Stimulated activated CD4-positive, alpha-beta T cell treated with anti-CD3 and anti-CD28 coated beads, TNF-alpha, amount 100 ng/mL, for 24 hours (primary cell): ENCODE results near the gene CACNB4.
"Not testable (repeated sequence)": the region's sequence is repeated elsewhere in the genome, so short reads cannot be mapped to it uniquely, and the experiment has no call there.

ENCODE experiments used
- DNase-seq, 3 experiments: peaks; one replicate each; pipeline ENCODE4 v3.0.0-alpha.2; 2020; ENCODE audit warnings: low read depth in 3 of 3

CACNB4 gene

GRCh38 chr2:152050915-152051314 lies 47.9 kb downstream of the CACNB4 start:
- DNase-seq: no peak

DNA sequence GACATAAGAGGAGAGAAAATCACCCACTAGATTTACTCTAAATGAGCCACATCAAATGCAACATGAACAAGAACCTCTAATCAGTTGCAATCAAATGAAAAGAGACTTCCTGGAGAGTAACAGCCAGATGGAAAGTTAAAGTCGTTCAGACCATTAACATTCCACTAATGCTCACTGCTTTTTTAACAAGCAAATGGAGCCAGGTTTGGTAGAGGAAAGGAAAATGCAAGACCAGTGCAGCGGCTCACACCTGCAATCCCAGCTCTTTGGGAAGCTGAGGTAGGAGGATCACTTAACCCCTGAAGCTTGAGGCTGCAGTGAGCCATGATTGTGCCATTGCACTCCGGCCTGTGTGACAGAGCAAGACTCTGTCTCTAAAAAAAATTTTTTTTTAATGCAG lies 48.5 kb downstream of the CACNB4 start:
- DNase-seq: no peak

DNA sequence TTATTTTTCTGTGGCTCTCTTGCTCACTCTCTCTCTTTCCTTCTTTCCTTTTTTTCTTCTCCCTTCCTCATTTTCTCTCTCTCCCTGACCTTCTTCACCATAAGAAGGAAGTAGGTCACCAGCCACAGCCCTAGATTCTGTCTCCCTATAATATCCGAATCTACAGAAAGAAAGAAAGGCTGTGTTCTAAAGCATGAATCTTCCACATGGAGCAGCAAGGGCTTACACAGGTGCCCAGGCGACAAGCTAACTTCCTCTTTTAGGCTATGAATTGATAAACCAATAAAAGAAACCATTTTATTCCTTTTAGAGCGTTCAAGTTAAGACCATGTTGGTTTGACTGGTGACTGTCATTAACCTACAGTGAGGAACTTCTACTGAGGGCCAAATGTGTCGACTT lies 49.3 kb downstream of the CACNB4 start:
- no peak for DNase-seq

- no peak for DNase-seq
Observed at GRCh38 chr2:152047824-152048471, 50.9 kb downstream of the CACNB4 start.

DNA sequence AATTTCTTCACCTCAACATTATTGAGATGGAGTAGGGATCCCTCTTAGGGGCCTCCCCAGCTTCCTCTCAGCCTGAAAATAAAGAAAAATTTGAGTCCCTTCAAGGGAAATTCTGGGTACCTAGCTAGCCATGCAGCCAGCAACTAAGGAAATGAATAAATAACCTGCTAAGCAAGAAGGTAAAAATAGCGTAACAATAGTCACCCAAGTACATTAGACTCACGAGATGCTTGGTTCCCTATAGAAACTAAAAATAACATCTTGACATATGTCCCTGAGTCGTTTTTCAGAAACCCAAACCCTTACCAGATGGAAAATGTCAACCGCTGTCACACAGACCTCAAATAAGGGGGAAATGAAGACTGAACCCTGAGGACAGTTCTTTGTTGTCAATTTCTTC lies 51.9 kb downstream of the CACNB4 start:
- DNase-seq: no peak

- DNase-seq: no peak
Observed at GRCh38 chr2:152042636-152043615, 55.9 kb downstream of the CACNB4 start.

DNA sequence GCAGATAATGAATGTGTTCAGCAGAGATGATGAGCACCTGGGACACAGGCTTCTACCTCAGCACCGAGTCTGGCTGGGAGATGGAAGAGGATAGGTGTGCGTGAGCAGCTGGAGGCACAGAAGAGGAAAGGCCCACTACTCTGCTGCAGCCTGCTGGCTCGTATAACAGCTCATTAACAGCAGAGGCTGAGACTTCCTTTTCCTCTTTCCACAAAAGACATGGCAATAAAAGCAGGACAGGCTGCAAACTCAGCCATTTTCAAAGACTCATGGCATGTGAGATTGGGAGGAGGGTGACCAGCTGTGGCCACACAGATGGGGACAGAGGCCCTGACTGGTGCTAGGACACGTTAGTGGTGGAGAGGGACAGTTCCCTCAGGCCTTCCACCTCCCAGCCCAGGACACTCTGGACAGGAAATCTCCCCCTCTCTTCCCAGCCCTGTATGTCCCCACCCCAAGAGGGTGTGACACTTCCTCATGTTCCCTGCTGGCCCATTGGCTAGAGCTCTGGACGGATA lies 60.3 kb downstream of the CACNB4 start:
- DNase-seq: no peak

- DNase-seq: no peak
Observed at GRCh38 chr2:152037743-152038435, 61.0 kb downstream of the CACNB4 start.

- peak; percentile 23 to 36 (median 30) for DNase-seq
Observed at GRCh38 chr2:152036611-152037469, 62.0 kb downstream of the CACNB4 start.

DNA sequence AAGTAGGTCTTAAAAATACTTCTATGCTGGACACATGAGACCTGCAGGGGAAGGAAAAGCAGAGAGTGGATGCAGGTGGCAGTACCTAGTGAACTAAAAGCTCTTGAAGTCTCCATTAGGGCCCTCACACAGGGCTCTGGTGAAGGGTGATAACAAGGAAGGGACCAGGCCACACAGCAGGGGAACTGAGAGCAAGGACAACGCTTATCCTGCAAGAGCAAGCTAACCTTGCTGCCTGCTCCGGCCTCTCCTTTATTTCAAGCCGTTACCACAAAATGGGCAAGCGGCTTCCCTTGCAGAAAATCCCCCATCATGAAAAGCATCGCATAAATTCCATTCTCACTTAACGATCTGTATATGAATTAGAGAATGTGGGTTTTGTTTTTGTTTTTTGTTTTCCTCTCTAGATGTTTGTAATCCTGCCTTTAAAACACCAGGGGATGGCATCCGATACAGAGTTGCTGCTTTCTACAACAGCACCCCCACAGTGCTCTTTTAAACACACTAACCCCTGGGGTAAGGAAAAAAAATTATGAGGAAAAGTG lies 64.5 kb downstream of the CACNB4 start:
- no peak for DNase-seq

DNA sequence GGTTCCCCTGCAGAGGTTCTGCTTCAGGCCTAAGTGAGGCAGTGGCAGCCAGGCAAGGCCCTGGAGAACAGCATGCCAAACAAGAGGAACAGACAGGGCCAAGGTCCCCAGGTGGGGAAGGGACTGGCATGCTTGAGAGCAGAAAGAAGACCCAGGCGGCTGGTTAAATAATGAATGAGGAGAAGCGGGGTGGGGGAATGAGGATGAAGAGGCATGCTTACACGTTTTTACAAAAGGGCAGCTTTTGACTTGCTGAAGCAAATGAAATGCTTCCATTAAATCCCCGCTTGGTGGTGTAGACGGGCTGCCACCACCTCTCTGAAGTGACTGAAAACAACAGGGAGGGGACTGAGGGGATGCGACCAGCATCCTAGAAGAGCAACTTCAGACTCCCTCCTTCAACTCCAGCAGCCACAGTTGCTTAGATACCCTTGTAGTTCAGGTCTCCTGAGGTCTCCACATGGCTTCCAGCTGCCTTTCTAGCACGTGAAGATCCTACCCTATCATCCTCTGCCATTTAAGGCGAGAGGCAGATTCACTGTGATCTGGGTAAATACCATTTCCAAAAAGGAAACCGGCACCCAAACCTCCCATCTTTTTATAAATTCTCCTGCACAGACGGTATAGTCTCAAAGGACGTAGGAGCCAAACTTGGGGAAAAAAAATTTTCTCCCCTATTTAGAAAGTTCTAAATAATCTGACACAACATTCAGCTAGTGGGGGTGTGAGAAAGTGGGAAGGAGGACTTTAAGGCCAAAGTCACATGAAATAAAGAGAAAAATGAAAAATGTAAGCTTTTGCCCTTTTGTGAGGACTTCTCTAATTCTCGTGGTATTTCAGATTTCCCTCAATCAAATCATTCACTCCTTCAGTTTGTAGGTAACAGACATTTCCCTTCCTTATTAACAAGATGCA lies 65.6 kb downstream of the CACNB4 start:
- no peak for DNase-seq

- DNase-seq: no peak
Observed at GRCh38 chr2:152031747-152032306, 67.0 kb downstream of the CACNB4 start.

DNA sequence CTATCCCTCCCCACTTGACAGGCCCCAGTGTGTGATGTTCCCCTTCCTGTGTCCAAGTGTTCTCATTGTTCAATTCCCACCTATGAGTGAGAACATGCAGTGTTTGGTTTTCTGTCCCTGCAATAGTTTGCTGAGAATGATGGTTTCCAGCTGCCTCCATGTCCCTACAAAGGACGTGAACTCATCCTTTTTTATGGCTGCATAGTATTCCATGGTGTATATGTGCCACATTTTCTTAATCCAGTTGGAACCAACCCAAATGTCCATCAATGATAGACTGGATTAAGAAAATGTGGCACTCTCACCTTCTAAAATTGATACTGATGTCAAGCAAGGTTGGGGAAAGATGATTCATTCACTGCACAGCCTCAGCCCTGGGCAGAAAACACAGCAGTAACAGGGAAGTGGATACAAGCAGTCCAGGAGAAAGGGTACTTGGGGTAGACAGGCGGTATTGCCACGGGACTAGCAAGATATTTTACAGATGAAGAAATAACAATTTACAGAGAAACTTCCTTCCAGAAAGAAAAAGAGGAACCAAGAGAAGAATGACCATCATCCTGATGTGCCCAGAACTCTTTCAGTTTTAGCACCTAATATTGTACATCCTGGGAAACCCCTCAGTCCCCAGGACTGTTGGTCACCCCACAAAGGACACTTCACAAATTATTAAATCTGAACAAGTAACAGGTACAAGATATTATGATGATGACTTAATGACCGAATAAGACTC lies 68.1 kb downstream of the CACNB4 start:
- not testable (repeated sequence) for DNase-seq

- no peak for DNase-seq
Observed at GRCh38 chr2:152028182-152028862, 70.5 kb downstream of the CACNB4 start.

- peak; percentile 51 to 80 (median 59) for DNase-seq
Observed at GRCh38 chr2:152025678-152026287, 73.1 kb downstream of the CACNB4 start.

GRCh38 chr2:152024477-152024876 lies 74.4 kb downstream of the CACNB4 start:
- no peak for DNase-seq

- no peak for DNase-seq
Observed at GRCh38 chr2:152022090-152022489, 76.8 kb downstream of the CACNB4 start.

- DNase-seq: not testable (repeated sequence)
Observed at GRCh38 chr2:152021001-152021400, 77.8 kb downstream of the CACNB4 start.
